ENCODE results near the gene FGF12.

DNA sequence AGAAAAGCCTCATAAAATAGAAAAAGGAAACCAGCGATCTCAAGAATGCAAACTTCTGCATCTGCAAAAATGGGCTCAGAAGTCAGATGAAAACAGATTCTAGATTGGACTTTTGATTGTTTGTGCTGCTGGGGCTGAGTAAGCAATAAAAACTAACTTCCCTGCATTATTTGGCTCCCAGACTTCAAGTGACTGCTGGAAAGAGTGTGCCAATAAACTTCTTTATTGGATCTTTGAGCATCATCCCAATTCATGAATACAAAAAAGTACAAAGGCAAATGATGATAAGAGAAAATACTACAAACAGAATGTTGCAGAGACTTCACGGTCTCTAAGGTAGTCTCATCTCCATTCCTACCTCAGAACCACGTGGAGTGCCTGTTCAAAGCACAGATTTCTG, 97.9 kb downstream of the FGF12 start:
- TF ChIP-seq, protein P1, sequence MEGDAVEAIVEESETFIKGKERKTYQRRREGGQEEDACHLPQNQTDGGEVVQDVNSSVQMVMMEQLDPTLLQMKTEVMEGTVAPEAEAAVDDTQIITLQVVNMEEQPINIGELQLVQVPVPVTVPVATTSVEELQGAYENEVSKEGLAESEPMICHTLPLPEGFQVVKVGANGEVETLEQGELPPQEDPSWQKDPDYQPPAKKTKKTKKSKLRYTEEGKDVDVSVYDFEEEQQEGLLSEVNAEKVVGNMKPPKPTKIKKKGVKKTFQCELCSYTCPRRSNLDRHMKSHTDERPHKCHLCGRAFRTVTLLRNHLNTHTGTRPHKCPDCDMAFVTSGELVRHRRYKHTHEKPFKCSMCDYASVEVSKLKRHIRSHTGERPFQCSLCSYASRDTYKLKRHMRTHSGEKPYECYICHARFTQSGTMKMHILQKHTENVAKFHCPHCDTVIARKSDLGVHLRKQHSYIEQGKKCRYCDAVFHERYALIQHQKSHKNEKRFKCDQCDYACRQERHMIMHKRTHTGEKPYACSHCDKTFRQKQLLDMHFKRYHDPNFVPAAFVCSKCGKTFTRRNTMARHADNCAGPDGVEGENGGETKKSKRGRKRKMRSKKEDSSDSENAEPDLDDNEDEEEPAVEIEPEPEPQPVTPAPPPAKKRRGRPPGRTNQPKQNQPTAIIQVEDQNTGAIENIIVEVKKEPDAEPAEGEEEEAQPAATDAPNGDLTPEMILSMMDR (IDR thresholded peaks at IDR 0.05; ENCODE audit: low read length) = no peak
- TF ChIP-seq EZH2 (IDR thresholded peaks at IDR 0.05; ENCODE audit: borderline replicate concordance, low read length) = no peak
